Stomach (tissue), 4 donors: ENCODE measurements around the gene GDPD1.

Experiments used
- CTCF ChIP-seq, 7 experiments: fragments of 450-650 bp in 4 of 7; fragments of 200-600 bp in 3 of 7; sonication (generic) in 3 of 7; IDR thresholded peaks; one replicate each; pipeline ENCODE4 v1.5.1; 2016 to 2019; ENCODE audit warnings: antibody characterized with exemption in 7 of 7, control low read depth in 2 of 7, mild to moderate bottlenecking in 1 of 7
- EP300 ChIP-seq: sonication (generic); formaldehyde crosslinking; IDR thresholded peaks from one replicate; pipeline ENCODE4 v1.6.1; 2017; ENCODE audit warnings: antibody characterized with exemption
- POLR2A ChIP-seq, 4 donors: fragments of 450-650 bp; IDR thresholded peaks; one replicate each; pipeline ENCODE4 v1.6.1; 2016; ENCODE audit warnings: antibody characterized with exemption in 4 of 4, control low read depth in 2 of 4, mild to moderate bottlenecking in 1 of 4, moderate library complexity in 1 of 4

- no peak for TF ChIP-seq CTCF (IDR thresholded peaks at IDR 0.05)
- TF ChIP-seq POLR2A (IDR thresholded peaks at IDR 0.05) = no peak
- TF ChIP-seq EP300 = no peak
These were observed 941 bp upstream of the GDPD1 start for GRCh38 chr17:59219370-59219769.
